Measurements from ENCODE around the gene ROGDI.
"Not testable (repeated sequence)": the region's sequence is repeated elsewhere in the genome, so short reads cannot be mapped to it uniquely, and the experiment has no call there.

DNA sequence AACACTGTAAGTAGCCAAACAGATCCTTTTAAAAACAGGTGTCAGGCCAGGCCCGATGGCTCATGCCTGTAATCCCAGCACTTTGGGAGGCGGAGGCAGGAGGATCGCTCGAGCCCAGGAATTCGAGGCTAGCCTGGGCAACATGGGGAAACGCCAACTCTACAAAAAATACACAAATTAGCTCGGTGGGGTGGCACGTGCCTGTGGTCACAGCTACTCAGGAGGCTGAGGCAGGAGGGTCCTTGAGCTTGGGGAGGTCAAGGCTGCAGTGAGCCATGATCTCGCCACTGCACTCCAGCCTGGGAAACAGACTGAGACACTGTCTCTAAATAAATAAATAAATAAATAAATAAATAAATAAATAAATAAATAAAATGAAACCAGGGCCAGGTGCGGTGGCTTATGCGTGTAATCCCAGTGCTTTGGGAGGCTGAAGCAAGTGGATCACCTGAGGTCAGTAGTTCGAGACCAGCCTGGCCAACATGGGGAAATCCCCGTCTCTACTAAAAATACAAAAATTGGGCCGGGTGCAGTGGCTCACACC is 17.9 kb downstream of the ROGDI start:
- not testable (repeated sequence) for TF ChIP-seq CTCF, POLR2A (IDR thresholded peaks at IDR 0.05)
